ENCODE results near the gene NGB.

- TF ChIP-seq CTCF (IDR thresholded peaks at IDR 0.05), result peak in 1 of 6 experiments; percentile 10
- peak in 1 of 2 donors; percentile 45 for TF ChIP-seq POLR2A (IDR thresholded peaks at IDR 0.05)
Observed at GRCh38 chr14:77302926-77303325, 31.9 kb upstream of the NGB start.
